ENCODE data around the gene SHISA4.
"Not testable (repeated sequence)": the region's sequence is repeated elsewhere in the genome, so short reads cannot be mapped to it uniquely, and the experiment has no call there.

SHISA4 gene, protein sequence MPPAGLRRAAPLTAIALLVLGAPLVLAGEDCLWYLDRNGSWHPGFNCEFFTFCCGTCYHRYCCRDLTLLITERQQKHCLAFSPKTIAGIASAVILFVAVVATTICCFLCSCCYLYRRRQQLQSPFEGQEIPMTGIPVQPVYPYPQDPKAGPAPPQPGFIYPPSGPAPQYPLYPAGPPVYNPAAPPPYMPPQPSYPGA

GRCh38 chr1:201888282-201889089 is at the start of gene SHISA4:
Gene SHISA4 (plus strand): TSS chr1:201888898. CDS start chr1:201888995, 97 bp downstream.
- DNase-seq (ENCODE audit: low read depth): no peak
- TF ChIP-seq, protein P1, sequence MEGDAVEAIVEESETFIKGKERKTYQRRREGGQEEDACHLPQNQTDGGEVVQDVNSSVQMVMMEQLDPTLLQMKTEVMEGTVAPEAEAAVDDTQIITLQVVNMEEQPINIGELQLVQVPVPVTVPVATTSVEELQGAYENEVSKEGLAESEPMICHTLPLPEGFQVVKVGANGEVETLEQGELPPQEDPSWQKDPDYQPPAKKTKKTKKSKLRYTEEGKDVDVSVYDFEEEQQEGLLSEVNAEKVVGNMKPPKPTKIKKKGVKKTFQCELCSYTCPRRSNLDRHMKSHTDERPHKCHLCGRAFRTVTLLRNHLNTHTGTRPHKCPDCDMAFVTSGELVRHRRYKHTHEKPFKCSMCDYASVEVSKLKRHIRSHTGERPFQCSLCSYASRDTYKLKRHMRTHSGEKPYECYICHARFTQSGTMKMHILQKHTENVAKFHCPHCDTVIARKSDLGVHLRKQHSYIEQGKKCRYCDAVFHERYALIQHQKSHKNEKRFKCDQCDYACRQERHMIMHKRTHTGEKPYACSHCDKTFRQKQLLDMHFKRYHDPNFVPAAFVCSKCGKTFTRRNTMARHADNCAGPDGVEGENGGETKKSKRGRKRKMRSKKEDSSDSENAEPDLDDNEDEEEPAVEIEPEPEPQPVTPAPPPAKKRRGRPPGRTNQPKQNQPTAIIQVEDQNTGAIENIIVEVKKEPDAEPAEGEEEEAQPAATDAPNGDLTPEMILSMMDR (IDR thresholded peaks at IDR 0.05; ENCODE audit: low read depth, low read length, missing control alignments): no peak
- no peak within 1 kb of the TSS; the same call in 1 of the 2 replicates for H3K4me3 ChIP-seq (ENCODE audit: low read depth, low read length)

DNA sequence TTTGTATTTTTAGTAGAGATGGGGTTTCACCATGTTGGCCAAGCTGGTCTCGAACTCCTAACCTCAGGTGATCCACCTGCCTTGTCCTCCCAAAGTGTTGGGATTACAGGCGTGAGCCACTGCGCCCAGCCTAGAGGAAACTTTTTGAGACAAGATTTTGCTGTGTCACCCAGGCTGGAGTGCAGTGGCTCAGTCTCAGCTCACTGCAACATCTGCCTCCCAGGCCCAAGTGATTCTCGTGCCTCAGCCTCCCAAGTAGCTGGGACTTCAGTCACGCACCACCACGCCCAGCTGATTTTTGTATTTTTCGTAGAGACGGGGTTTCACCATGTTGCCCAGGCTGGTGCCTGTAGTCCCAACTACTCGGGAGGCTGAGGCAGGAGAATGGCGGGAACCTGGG is 49.6 kb upstream of the SHISA4 start:
- H3K4me3 ChIP-seq (ENCODE audit: low read depth, low read length); DNase-seq (ENCODE audit: low read depth): not testable (repeated sequence)

DNA sequence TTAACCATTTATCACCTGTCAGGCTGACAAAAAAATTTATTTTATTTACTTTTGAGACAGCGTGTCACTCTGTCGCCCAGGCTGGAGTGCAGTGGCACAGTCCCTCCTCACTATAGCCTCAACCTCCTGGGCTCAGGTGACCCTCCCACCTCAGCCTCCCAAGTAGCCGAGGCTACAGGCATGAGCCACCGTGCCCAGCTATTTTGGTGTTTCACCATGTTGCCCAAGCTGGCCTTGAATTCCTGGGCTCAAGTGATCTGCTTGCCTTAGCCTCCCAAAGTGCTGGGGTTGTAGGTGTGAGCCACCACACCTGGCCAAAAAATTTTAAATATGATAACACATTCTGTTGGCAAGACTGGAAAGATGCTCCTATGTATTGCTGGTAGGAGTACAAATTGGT is 48.6 kb upstream of the SHISA4 start:
- TF ChIP-seq, protein P1 (IDR thresholded peaks at IDR 0.05; ENCODE audit: low read depth, low read length, missing control alignments): no peak
- no peak for DNase-seq (ENCODE audit: low read depth)
- H3K4me3 ChIP-seq (ENCODE audit: low read depth, low read length): no peak overlapping the region

DNA sequence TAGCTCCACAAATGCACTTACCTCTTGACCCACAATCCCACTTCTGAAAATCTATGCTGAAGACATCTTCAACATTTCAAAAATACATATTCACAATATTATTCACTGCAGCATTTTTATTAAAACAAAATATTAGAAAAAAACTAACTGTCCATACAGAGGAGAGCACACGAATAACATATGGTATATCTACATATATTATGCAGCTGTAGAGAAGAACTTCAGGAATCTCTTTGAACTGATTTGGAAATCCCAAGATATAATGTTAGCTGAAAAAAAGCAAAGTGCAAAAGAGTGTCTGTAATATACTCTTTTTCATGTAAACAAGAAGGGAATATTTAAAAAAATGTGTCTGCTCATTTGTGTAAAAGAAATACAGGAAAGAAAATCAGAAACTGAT is 48.2 kb upstream of the SHISA4 start:
- DNase-seq (ENCODE audit: low read depth): no peak
- TF ChIP-seq, protein P1 (IDR thresholded peaks at IDR 0.05; ENCODE audit: low read depth, low read length, missing control alignments): no peak
- no peak overlapping the region for H3K4me3 ChIP-seq (ENCODE audit: low read depth, low read length)

GRCh38 chr1:201841265-201841912 is 47.3 kb upstream of the SHISA4 start:
- TF ChIP-seq, protein P1 (IDR thresholded peaks at IDR 0.05; ENCODE audit: low read depth, low read length, missing control alignments): no peak
- DNase-seq (ENCODE audit: low read depth): no peak
- H3K4me3 ChIP-seq (ENCODE audit: low read depth, low read length): no peak overlapping the region

GRCh38 chr1:201842472-201843027 is 46.1 kb upstream of the SHISA4 start:
- no peak overlapping the region for H3K4me3 ChIP-seq (ENCODE audit: low read depth, low read length)
- TF ChIP-seq, protein P1 (IDR thresholded peaks at IDR 0.05; ENCODE audit: low read depth, low read length, missing control alignments): no peak
- no peak for DNase-seq (ENCODE audit: low read depth)
